ENCODE data around the gene PKD1L1.

PKD1L1 gene

DNA sequence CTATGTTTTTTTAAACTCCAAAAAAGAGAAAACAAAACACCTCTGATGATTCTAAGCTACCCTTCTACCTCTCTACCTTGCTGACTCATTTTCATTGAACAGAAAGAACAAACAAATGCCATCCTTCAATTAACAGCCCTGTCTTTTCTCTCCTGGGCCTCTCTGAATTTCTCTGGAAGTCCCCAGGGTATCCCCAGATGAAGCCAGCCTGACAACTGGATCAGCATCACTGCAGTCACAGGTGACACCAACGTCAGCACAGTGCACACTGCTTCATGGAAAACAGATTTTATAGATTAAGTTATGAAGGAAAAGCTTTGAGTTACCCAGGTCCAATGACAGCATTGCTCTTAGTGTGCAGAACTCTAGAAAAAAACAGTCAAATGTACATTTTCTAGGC, 25.5 kb upstream of the PKD1L1 start:
- H3K4me3 ChIP-seq (ENCODE audit: low read depth, low read length): no peak overlapping the region
- TF ChIP-seq, protein P1, sequence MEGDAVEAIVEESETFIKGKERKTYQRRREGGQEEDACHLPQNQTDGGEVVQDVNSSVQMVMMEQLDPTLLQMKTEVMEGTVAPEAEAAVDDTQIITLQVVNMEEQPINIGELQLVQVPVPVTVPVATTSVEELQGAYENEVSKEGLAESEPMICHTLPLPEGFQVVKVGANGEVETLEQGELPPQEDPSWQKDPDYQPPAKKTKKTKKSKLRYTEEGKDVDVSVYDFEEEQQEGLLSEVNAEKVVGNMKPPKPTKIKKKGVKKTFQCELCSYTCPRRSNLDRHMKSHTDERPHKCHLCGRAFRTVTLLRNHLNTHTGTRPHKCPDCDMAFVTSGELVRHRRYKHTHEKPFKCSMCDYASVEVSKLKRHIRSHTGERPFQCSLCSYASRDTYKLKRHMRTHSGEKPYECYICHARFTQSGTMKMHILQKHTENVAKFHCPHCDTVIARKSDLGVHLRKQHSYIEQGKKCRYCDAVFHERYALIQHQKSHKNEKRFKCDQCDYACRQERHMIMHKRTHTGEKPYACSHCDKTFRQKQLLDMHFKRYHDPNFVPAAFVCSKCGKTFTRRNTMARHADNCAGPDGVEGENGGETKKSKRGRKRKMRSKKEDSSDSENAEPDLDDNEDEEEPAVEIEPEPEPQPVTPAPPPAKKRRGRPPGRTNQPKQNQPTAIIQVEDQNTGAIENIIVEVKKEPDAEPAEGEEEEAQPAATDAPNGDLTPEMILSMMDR (IDR thresholded peaks at IDR 0.05; ENCODE audit: insufficient read depth, low read length, missing control alignments): no peak
- ChIA-PET CTCF (interaction anchor here (0.9 to 16.1 kb wide), 6 partner anchors 13 to 137 kb away, joined by 3 to 286 read pairs (median 4); partner anchors contain the start of genes C7orf57 and PKD1L1), POLR2A (no interaction called here)
- DNase-seq (ENCODE audit: low read depth, low spot score): no peak

DNA sequence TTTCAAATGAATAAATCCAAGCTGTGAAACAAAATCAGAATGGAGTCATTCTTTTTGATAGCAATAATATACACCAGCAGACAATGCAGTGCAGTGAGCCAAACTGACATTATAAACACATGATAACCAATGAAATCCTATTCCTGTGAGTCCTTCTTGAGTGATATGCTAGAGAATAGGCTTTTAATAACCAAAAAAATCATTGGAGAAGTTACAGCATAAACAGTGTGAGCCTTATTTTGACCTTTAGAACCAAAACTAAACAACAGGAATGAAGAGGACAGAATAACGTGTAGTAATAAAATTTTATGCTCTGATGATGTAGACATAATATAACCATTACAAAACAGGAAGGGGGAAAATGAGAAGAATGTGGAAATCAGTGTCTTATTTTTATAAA, 22.5 kb upstream of the PKD1L1 start:
- TF ChIP-seq, protein P1 (IDR thresholded peaks at IDR 0.05; ENCODE audit: insufficient read depth, low read length, missing control alignments): no peak
- ChIA-PET CTCF (interaction anchor here (1.0 to 16.1 kb wide), 7 partner anchors 12 to 186 kb away, joined by 3 to 286 read pairs (median 4); partner anchors contain the start of gene PKD1L1), POLR2A (no interaction called here)
- no peak for DNase-seq (ENCODE audit: low read depth, low spot score)
- no peak overlapping the region for H3K4me3 ChIP-seq (ENCODE audit: low read depth, low read length)

DNA sequence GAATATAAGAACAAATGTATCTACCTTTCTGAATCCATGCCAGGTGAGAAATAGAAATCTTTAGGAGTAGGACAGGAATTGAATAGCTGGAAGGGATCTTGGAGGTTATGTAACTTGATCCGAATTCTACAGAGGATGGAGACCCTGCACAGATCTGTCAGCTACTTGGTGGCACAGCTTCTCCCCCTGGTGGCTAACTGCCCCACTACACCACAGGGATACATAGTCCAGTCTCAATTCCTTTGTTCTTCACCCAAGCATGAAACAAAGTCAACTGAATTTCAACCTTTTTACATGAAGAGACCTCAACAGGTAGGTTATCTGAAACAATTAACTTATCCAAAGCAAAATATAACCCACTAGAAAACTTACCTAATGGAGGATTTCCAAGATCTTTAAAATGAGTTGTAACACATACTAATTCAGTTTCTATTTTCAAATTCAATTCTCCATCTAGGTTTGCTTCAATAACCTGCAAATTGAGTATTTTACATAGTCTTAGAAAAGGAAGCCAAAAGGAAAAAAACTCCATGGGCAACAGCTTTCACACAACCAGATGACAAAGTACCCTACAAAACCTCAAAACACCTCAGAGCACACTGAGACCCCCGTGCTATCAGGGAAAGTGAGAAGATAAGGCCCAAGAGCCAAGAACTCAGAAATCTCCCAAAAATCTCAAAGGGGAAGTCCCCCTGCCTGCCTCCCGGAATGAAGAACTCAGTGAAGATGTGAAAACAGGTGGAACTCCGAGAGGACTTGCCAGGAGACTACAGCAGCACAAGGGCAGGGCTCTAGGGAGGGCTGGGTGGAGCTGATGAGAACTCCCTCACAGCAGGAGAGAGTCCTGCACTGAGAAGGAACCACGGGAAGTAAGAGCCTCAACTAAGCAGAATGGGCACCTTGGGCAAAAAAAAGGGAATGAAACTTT, 20.8 kb upstream of the PKD1L1 start:
- no peak overlapping the region for H3K4me3 ChIP-seq (ENCODE audit: low read depth, low read length)
- CTCF ChIA-PET: interaction anchor here (0.6 to 16.1 kb wide), 29 partner anchors 8 to 703 kb away, joined by 3 to 286 read pairs (median 4); partner anchors contain the start of genes HUS1 and PKD1L1
- POLR2A ChIA-PET: interaction anchor here (0.6 kb wide), 1 partner anchor 11 kb away, joined by 5 read pairs; no protein-coding TSS in a partner anchor
- DNase-seq (ENCODE audit: low read depth, low spot score): no peak
- TF ChIP-seq, protein P1 (IDR thresholded peaks at IDR 0.05; ENCODE audit: insufficient read depth, low read length, missing control alignments): peak; percentile 90

DNA sequence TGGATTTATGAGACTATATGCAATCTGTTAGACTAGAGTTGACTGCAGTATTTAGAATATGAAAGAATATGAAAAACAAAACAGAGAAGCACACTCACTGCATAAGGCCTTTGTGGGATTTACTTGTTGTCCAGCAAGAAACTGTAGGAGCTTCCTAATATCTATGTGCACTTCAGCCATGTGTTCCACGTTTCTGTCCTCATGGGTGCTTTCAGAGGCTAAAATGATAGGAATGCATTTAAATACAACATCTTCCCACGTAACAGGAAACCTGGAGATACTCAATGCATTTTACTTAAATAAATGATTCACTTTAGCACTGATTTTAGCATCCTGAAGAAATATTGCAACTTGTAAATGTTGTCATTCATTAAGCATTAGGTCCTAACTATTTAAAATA, 19.4 kb upstream of the PKD1L1 start:
- no peak overlapping the region for H3K4me3 ChIP-seq (ENCODE audit: low read depth, low read length)
- ChIA-PET CTCF (interaction anchor here (0.8 to 16.1 kb wide), 7 partner anchors 11 to 701 kb away, joined by 3 to 286 read pairs (median 9); partner anchors contain the start of gene PKD1L1), POLR2A (no interaction called here)
- TF ChIP-seq, protein P1 (IDR thresholded peaks at IDR 0.05; ENCODE audit: insufficient read depth, low read length, missing control alignments): no peak
- DNase-seq (ENCODE audit: low read depth, low spot score): no peak

DNA sequence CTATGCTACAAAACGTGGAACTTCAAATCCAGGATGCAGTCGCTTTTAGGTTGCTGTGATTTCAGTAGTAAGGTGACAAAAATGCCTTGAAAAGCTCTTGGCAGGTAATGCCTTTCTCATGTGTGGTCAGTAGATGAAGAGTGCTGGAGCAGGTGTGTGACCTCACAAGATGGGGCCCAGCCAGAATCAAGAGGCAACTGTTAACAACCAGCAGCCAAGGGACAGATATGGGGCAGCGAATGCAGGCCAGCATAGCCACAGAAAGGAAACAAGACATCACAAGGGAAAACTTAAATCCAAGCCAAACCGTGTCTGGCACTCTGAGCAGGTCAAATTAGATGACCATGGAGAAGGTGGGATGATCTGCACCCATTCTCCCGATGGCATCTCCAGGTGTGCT, 18.9 kb upstream of the PKD1L1 start:
- TF ChIP-seq, protein P1 (IDR thresholded peaks at IDR 0.05; ENCODE audit: insufficient read depth, low read length, missing control alignments): no peak
- DNase-seq (ENCODE audit: low read depth, low spot score): no peak
- ChIA-PET POLR2A (no interaction called here), CTCF (interaction anchor here (0.8 to 16.1 kb wide), 7 partner anchors 11 to 701 kb away, joined by 3 to 286 read pairs (median 9); partner anchors contain the start of gene PKD1L1)
- H3K4me3 ChIP-seq (ENCODE audit: low read depth, low read length): no peak overlapping the region

DNA sequence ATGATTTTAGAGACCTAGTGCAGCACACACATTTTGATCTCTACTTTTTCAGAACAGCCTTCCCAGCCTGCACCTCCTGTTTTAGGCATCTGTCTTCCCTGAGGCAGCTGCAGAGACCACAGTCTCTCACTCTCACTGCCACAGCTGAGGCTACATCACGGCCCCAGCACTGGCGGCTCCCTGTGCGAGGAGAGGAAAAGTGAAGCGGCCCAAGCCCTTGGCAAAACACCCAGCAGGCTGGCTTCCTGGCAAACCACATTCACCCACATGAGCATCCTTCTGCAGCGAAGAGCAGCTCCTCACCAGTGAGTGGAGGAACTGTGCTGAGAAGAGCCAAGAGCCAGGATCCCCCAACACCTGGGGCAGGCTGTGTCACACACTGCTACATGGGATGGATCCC, 17.2 kb upstream of the PKD1L1 start:
- TF ChIP-seq, protein P1 (IDR thresholded peaks at IDR 0.05; ENCODE audit: insufficient read depth, low read length, missing control alignments): no peak
- DNase-seq (ENCODE audit: low read depth, low spot score): no peak
- POLR2A ChIA-PET: no interaction called here
- CTCF ChIA-PET: interaction anchor here (1.0 to 16.1 kb wide), 5 partner anchors 9 to 699 kb away, joined by 3 to 286 read pairs (median 9); partner anchors contain the start of gene PKD1L1
- H3K4me3 ChIP-seq (ENCODE audit: low read depth, low read length): no peak overlapping the region

All from AG04449 (cell line).